Activated T-helper 1 cell treated with Interleukin-2 at 50 U/mL for 16 hours (primary cell): Measurements from ENCODE around the gene RAD51B.

Experiments used
- DNase-seq: peaks from one replicate; pipeline ENCODE4 v3.0.0-alpha.2; 2020; ENCODE audit warnings: low read depth

Gene RAD51B

DNA sequence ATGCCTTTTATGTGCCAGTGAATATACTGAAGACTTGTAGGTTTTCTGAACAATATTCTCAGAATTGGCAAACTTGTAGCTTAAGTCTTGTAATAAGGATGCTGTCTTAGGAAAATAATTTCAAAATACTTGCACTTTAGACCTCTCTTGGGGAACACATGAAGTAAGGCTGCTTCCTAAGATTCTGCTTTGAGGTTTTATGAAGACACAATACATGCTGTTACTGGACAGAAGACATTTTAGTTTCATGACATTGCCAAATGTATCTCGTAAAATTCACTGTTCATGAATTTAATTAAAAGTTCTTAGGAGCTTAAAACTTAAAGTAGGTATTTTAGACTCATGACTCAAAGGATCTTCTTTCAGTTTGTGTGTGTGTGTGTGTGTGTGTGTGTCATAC lies 80.7 kb downstream of the RAD51B start:
- DNase-seq: no peak

DNA sequence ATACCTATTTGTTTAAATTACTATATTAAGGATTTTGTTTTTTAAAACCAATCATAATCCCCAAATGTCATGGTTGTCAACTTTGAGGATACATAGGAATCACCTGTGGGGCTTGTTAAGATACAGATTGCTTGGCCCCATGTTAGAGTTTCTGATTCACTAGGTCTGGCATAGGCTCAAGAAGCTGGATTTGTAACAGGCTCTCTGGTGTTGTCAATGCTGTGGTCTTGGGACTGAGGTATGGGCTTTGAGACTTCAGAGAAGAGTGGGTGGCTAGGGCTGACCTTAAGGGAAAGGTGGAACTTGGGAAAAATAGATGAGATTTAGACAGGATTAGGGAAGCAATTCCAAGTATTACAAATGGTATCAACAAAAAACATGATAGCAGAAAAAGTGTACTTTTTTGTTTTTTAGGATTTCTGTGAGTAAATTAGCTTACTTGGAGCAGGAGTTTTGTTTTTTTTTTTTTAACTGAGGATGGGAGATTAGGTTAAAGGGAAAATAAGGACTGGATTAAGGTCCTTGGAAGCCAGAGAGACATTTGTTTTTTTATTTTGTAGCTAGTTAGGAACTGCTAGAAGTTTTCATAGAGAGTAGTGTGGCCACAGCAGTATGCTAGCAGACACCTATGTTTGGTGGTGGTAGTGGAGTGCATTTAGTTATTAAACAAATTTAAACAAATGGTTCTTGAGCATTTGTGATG lies 88.6 kb downstream of the RAD51B start:
- no peak for DNase-seq

GRCh38 chr14:67911562-67911961 lies 92.0 kb downstream of the RAD51B start:
- DNase-seq: no peak

DNA sequence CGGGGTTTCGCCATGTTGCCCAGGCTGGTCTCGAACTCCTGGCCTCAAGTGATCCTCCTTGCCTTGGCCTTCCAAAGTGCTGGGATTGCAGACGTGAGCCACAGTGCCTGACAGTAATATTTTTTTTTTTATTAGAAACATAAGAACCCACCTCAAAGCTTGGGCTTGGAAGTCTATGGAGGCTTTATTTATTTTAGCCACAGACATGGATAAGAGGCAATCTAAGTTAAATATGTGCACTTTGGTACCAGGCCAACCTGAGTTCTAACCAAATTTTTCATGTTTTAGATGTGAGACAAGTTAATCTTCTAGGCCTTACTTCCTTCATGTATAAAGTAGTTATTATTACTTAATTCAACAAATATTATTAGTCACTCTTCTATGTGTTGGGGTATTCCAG lies 96.9 kb downstream of the RAD51B start:
- no peak for DNase-seq

- no peak for DNase-seq
Observed at GRCh38 chr14:67917006-67917405, 97.4 kb downstream of the RAD51B start.

GRCh38 chr14:67918838-67919237 lies 99.3 kb downstream of the RAD51B start:
- DNase-seq: no peak

DNA sequence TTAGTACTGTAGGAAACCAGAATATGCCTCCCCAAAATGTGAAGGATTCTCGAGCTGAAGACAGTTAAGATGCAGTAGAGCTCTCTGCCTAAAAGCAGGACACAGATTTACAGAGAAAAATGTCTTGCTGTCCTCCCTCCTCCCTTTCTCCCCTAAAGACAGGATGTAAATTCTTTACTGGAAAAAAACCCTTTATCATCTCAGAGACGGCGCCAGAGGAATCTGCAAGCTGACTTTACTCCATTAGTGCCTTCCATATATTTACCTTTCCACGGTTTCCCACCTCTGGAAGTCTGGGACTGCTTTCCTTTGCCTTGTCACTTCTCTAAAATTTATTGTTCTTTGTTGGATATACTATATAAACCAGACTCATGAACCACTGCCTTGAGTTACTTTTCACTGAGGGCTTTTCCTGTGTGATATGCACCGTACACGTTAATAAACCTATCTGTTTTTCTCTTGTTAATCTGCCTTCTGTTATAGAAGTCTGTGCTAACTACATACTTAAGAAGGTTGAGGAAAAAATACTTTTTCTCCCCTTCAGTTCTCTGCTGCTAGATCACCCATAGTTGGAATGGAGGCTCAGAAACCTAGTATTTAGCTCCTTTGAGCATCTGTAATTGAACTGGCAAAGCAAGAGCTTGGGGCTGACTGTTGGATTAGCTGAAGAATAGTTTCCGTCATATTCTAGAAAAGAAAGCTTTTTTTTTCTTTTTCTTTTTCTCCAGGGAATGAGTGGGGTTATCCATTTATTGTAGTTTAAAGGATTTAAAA lies 99.9 kb downstream of the RAD51B start:
- DNase-seq: no peak

- DNase-seq: no peak
Observed at GRCh38 chr14:67926821-67927220, 107.2 kb downstream of the RAD51B start.

- no peak for DNase-seq
Observed at GRCh38 chr14:67927244-67927643, 107.7 kb downstream of the RAD51B start.

GRCh38 chr14:67928375-67928774 lies 108.8 kb downstream of the RAD51B start:
- DNase-seq: no peak

GRCh38 chr14:67932708-67933246 lies 113.2 kb downstream of the RAD51B start:
- DNase-seq: no peak

DNA sequence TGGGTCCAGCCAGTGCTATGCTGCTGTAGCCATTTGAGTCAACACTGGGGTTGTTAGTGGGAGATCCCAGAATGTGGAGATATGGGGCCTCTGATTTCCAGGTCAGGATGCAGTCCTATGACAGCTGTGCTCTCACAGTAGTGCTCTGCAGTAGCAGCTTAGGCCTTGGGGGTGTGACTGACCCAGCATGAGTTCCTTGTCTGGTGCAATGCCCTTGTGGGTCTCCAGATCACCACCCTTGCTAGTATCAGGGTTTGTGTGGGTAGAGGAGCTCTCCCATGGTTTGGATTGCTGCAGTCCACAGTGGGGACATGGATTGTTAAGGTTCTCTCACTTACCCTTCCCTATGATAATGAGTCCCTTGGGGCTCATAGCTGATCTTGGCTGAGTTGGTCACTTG lies 113.7 kb downstream of the RAD51B start:
- no peak for DNase-seq

- DNase-seq: no peak
Observed at GRCh38 chr14:67934087-67934486, 114.5 kb downstream of the RAD51B start.

GRCh38 chr14:67934862-67935261 lies 115.3 kb downstream of the RAD51B start:
- no peak for DNase-seq

- no peak for DNase-seq
Observed at GRCh38 chr14:67935371-67935770, 115.8 kb downstream of the RAD51B start.

DNA sequence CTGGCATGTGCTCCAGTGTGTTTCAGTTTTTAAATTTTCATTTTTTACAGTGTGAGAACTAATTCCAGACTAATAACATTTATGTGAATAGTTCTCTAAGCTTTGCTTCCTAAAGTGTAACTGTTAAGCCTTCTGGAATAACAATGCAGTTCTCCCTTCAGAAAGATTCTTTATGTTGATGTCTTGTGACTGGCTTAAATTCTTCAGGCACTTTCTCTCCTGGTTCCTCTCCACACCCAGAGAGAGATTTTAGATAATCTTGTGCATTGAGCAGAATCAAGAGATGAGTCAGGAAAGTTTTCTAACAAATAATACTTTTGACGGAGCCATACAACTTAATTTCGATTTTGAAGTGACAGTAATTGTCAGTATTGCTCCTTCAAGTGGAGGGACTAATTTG lies 118.5 kb downstream of the RAD51B start:
- DNase-seq: no peak

DNA sequence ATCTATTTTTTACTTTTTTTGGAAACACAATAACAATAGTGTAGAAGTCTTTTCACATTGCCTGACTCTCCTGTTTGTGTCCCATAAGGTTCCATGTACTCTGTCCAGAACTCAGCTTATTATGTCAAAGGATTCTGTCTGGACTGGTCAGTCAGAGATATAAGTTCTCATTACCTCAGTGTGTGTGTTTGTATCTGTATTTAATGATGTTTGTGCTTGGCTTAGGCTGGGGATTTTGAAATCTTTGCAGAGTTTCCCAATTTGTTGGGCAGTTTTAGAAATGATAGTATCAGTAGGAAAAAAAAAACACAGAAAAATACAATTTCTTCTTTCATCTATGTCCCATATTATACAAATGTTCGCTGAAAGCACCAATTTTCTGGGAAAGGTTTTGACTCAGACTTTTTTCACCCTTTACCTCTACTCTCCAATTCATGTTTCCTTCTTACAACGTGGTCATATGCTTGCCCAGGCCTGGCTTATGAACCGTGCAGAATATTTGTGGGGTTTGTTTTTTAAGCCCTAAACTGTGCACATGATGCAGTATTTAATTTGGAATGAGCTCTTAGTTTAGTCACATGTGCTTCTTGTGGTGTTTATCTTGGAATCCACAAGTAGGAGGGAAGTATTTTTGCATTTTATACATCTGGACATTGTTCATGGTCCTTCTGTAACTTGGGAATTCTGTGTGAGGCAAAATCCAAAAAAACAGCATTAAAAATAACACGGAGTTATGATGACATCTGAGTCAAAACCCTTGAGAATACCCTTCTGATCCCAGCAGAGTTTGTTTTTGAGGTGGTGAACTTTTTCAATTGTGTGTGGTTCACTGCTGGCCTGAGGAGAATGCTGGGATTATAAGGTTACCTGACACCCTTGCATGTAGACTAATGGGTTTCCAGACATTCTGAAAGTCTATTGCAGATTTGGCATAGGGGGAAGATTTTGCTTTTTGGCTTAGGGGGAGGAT lies 121.2 kb downstream of the RAD51B start:
- DNase-seq: no peak

- DNase-seq: no peak
Observed at GRCh38 chr14:67941456-67942018, 122.0 kb downstream of the RAD51B start.

DNA sequence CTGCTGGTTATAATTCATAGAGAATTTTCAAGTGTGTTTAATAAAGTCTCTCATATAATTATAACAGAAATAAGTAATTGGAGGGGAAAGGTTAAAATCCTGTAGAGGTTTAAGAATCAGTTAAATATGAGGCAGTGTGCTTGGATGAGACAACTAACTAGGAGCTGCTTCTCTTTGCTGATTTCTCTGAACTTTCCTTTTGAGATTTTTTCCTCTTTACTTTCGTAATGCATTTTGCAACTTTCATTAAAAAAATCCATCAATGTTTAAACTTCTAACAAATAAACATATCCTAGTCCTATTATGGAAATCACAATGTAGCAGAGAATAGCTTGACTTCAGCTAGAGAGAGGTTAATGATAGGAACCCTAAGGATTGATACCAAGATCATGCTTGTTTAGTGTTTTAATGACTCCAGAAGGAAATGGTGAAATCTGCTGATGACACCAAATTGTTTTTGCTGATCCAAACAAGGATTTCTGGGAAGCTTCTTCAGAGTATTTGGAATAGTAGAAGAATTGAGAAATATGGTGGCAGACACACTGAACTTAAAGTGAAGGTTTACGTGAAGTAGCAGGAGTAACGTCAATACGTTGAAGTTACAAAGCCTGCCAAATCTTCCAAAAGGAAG lies 122.6 kb downstream of the RAD51B start:
- no peak for DNase-seq

DNA sequence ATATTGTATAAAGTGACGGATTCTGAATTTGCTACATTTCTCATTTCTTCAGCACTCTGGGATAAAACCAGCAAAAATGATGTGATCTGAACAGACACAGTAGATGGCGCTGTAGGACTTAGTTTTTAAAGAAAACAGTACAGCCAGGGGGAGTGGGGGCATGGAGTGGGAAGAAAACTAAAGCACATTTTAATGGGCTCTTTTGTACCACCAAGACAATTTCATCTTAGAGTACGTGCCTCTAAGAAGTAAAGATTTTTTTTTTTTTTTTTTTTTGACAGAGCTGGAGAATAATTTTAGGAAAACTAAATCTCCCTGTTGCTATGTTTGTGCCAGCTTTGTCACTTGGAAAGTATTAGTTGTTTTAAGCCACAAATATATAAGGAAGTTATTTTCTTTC lies 124.4 kb downstream of the RAD51B start:
- DNase-seq: no peak

DNA sequence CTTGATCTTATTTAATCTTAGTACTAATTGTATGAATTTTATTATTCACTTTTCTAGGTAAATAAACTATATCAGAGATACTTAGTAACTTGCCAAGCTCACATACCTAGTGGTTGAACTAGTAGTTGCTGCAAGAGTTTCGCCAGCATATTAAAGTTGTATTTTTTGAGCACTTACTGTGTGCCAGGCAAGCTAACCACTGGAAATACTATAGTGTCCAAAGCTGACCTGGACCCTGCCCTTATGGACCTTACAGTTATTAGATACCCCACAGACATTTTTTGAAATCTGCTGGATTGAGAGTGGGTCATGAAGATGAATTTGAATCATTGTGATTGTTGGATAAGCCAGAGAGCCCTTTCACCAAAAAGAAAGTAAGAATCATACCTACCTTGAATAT lies 125.0 kb downstream of the RAD51B start:
- DNase-seq: no peak
